ENCODE data around the gene SPTLC3. TPM values are rescaled to one million over a fixed set of nuclear protein-coding genes. Genes with fewer than 3 reads are reported as not detected.

Gene SPTLC3
- polyA plus RNA-seq, 1 of the 3 experiments (the other 2 are of a cell fraction), result 0.02 TPM

GRCh38 chr20:13148402-13148801, 139.6 kb downstream of the SPTLC3 start:
- H3K27me3 ChIP-seq (ENCODE audit: insufficient read depth), result no peaks in the 10 kb centered on the region
- CTCF ChIA-PET, result interaction anchor here (1.1 to 1.7 kb wide), 3 partner anchors 26 to 154 kb away, joined by 3 to 4 read pairs (median 3); no protein-coding TSS in a partner anchor
- no peaks in the 10 kb centered on the region for H3K9me3 ChIP-seq
- H3K79me2 ChIP-seq (ENCODE audit: insufficient read depth), result no peaks in the 10 kb centered on the region
- H3K4me2 ChIP-seq, result no peak overlapping the region
- H3K27ac ChIP-seq (ENCODE audit: low read depth in 2 of 2, low read length in 1 of 2), result no peak overlapping the region
- H3K36me3 ChIP-seq (replicated peaks in 1 of 2; ENCODE audit: control insufficient read depth in 1 of 2, insufficient read depth in 2 of 2, low read length in 1 of 2), result no peaks in the 10 kb centered on the region
- 12% methylated on average over 4 of the region's 4 CpGs for WGBS (ENCODE audit: low lambda C conversion rate)
- no peaks in the 10 kb centered on the region for H3F3A ChIP-seq (replicated peaks; ENCODE audit: insufficient read depth)
- no peak overlapping the region for H3K4me3 ChIP-seq (ENCODE audit: low read depth in 2 of 2, low read length in 1 of 2)
- no peak overlapping the region for H3K9ac ChIP-seq
- TF ChIP-seq FOXM1 (IDR thresholded peaks at IDR 0.05; ENCODE audit: low read depth), result no peak
- no peaks in the 10 kb centered on the region for H3K9me2 ChIP-seq
- POLR2A ChIA-PET, result no interaction called here
- H2AFZ ChIP-seq (ENCODE audit: low read depth), result no peak overlapping the region
- no peaks in the 10 kb centered on the region for H4K20me1 ChIP-seq (ENCODE audit: insufficient read depth)
- H3K4me1 ChIP-seq (ENCODE audit: control insufficient read depth in 1 of 2, insufficient read depth in 2 of 2, low read depth in 1 of 2, low read length in 1 of 2), result no peaks in the 10 kb centered on the region
- no peak for DNase-seq

- H3K27ac ChIP-seq (ENCODE audit: low read depth in 2 of 2, low read length in 1 of 2), result no peak overlapping the region
- H3K36me3 ChIP-seq (replicated peaks in 1 of 2; ENCODE audit: control insufficient read depth in 1 of 2, insufficient read depth in 2 of 2, low read length in 1 of 2), result no peaks in the 10 kb centered on the region
- no peak overlapping the region for H3K4me2 ChIP-seq
- no peaks in the 10 kb centered on the region for H3K9me3 ChIP-seq
- CTCF ChIA-PET, result interaction anchor here (1.2 to 1.7 kb wide), 3 partner anchors 30 to 397 kb away, joined by 3 to 4 read pairs (median 3); no protein-coding TSS in a partner anchor
- POLR2A ChIA-PET, result no interaction called here
- no peak for DNase-seq
- TF ChIP-seq YY1 (IDR thresholded peaks at IDR 0.05; ENCODE audit: low read depth) (no peak), CHD2 (IDR thresholded peaks at IDR 0.05; ENCODE audit: low read length, partially characterized antibody) (no peak), RXRA (IDR thresholded peaks at IDR 0.05; ENCODE audit: borderline replicate concordance, low read depth) (no peak), MEF2A (IDR thresholded peaks at IDR 0.05; ENCODE audit: borderline replicate concordance, low read depth) (no peak), SIN3A (IDR thresholded peaks at IDR 0.05; ENCODE audit: borderline replicate concordance, low read depth, low read length) (no peak), TCF12 (IDR thresholded peaks at IDR 0.05) (no peak), TEAD4 (IDR thresholded peaks at IDR 0.05; ENCODE audit: borderline replicate concordance, insufficient read depth) (no peak), IRF3 (IDR thresholded peaks at IDR 0.05; ENCODE audit: low read depth, low read length) (no peak), RAD21 (IDR thresholded peaks at IDR 0.05; ENCODE audit: low read length) (no peak), EZH2phosphoT487 (IDR thresholded peaks at IDR 0.05; ENCODE audit: borderline replicate concordance, low read depth) (no peak), FOXJ3 (CRISPR knock-in tag; IDR thresholded peaks at IDR 0.05) (no peak), EP300 (IDR thresholded peaks at IDR 0.05; ENCODE audit: borderline replicate concordance in 1 of 2, low read depth in 1 of 2, low read length in 1 of 2) (no peak), NRF1 (IDR thresholded peaks at IDR 0.05; ENCODE audit: low read depth, low read length) (no peak), USF2 (IDR thresholded peaks at IDR 0.05; ENCODE audit: borderline replicate concordance, low read depth, low read length) (no peak), ZBTB33 (IDR thresholded peaks at IDR 0.05; ENCODE audit: borderline replicate concordance, low read depth) (no peak), PBX3 (IDR thresholded peaks at IDR 0.05) (no peak), GABPA (IDR thresholded peaks at IDR 0.05; ENCODE audit: low read depth) (no peak), JUND (IDR thresholded peaks at IDR 0.05) (no peak), FOSL2 (IDR thresholded peaks at IDR 0.05; ENCODE audit: borderline replicate concordance, low read depth) (no peak), SMC3 (IDR thresholded peaks at IDR 0.05; ENCODE audit: low read depth, low read length) (no peak)
- H2AFZ ChIP-seq (ENCODE audit: low read depth), result no peak overlapping the region
- H3K4me1 ChIP-seq (ENCODE audit: control insufficient read depth in 1 of 2, insufficient read depth in 2 of 2, low read depth in 1 of 2, low read length in 1 of 2), result no peaks in the 10 kb centered on the region
- no peaks in the 10 kb centered on the region for H3K79me2 ChIP-seq (ENCODE audit: insufficient read depth)
- H3F3A ChIP-seq (replicated peaks; ENCODE audit: insufficient read depth), result no peaks in the 10 kb centered on the region
- H3K9ac ChIP-seq, result no peak overlapping the region
- no peaks in the 10 kb centered on the region for H3K9me2 ChIP-seq
- 60% methylated on average over 2 of the region's 2 CpGs for WGBS (ENCODE audit: low lambda C conversion rate)
- no peak overlapping the region for H3K4me3 ChIP-seq (ENCODE audit: low read depth in 2 of 2, low read length in 1 of 2)
- H4K20me1 ChIP-seq (ENCODE audit: insufficient read depth), result no peaks in the 10 kb centered on the region
- no peaks in the 10 kb centered on the region for H3K27me3 ChIP-seq (ENCODE audit: insufficient read depth)
Measured at GRCh38 chr20:13148961-13149360, 140.2 kb downstream of the SPTLC3 start.

All from SK-N-SH (cell line).